Loucy (cell line): Measurements from ENCODE around the gene MUC13.

Experiments used
- CTCF ChIP-seq: fragments of 200-600 bp; sonication (generic); conservative IDR thresholded peaks from 2 replicates; pipeline ENCODE4 v1.5.1; 2014; ENCODE audit warnings: mild to moderate bottlenecking, antibody characterized with exemption, low read length
- EZH2phosphoT487 ChIP-seq: fragments of 200-600 bp; IDR thresholded peaks from 2 replicates; pipeline ENCODE4 v1.6.1; 2018; ENCODE audit warnings: antibody characterized with exemption, mild to moderate bottlenecking, moderate library complexity, borderline replicate concordance

GRCh38 chr3:124876401-124876878, 58.1 kb downstream of the MUC13 start:
- TF ChIP-seq CTCF, result no peak
- no peak for TF ChIP-seq EZH2phosphoT487
